Heart right ventricle (tissue), 16 donors: ENCODE data around the gene FAM222B. TPM values are rescaled to one million over a fixed set of nuclear protein-coding genes. Genes with fewer than 3 reads are reported as not detected.

Experiments
- ATAC-seq, 8 donors: fragments of 200-7000 bp; cut with Tn5 transposase; one replicate each; pipeline ENCODE4 v1.9.1; 2020; ENCODE audit warnings: mild to moderate bottlenecking in 8 of 8, moderate library complexity in 8 of 8, moderate number of reproducible peaks in 1 of 8
- DNase-seq, 2 donors: peaks; one replicate each; pipeline ENCODE4 v3.0.0-alpha.2; 2020
- H3K27ac ChIP-seq, 10 donors: fragments of 200-600 bp; sonication (generic) in 2 of 10; one replicate each; pipeline versions ENCODE4 v1.5.0 to v1.8.0; 2020 to 2022; ENCODE audit warnings: mild to moderate bottlenecking in 3 of 10
- H3K27me3 ChIP-seq, 7 donors: fragments of 200-600 bp; one replicate each; pipeline ENCODE4 v1.8.0; 2021 to 2022; ENCODE audit warnings: mild to moderate bottlenecking in 2 of 7
- H3K36me3 ChIP-seq, 9 donors: fragments of 200-600 bp; sonication (generic) in 1 of 9; one replicate each; pipeline versions ENCODE4 v1.5.0 to v1.8.0; 2020 to 2022; ENCODE audit warnings: mild to moderate bottlenecking in 2 of 9
- H3K4me1 ChIP-seq, 9 donors: fragments of 200-600 bp; sonication (generic) in 1 of 9; one replicate each; pipeline versions ENCODE4 v1.5.0 to v1.8.0; 2020 to 2022; ENCODE audit warnings: mild to moderate bottlenecking in 4 of 9
- H3K4me3 ChIP-seq, 10 donors: fragments of 200-600 bp; sonication (generic) in 2 of 10; one replicate each; pipeline versions ENCODE4 v1.5.0 to v1.8.0; 2020 to 2022; ENCODE audit warnings: mild to moderate bottlenecking in 7 of 10, moderate library complexity in 2 of 10
- H3K9me3 ChIP-seq, 11 donors: fragments of 200-600 bp in 10 of 11; sonication (generic) in 2 of 11; one replicate each; pipeline versions ENCODE4 v1.5.0 to v1.8.0; 2013 to 2022; ENCODE audit warnings: mild to moderate bottlenecking in 2 of 11, control low read depth in 1 of 11, moderate library complexity in 1 of 11
- WGBS, 2 donors: extraction: QIAGEN DNeasy Blood & Tissue Kit; methylation state at CpG; one replicate each; pipeline ENCODE4 v1.1.7; 2013; ENCODE audit warnings: inconsistent platforms in 1 of 2; 5-methylcytosine and 5-hydroxymethylcytosine counted together
- intact Hi-C, 10 donors: fragments of 100-400 bp; cut with DNase I; formaldehyde crosslinking; loops; one replicate each; pipeline versions ENCODE4 v1.11.1 to v1.14.2; 2022
- polyA plus RNA-seq, 2 donors: library from polyadenylated mRNA; stranded (reverse); fragments of 200-250 nt; gene quantifications; one replicate each; pipeline ENCODE4 v1.2.3, GENCODE V29; 2013
- total RNA-seq, 10 donors: library from RNA; stranded (reverse); fragmentation: NEBNext Ultra II Directional in 3 of 10; extraction: Animal tissue kit (Norgen Biotek cat#: 25700) in 3 of 10; gene quantifications; one replicate each; pipeline versions ENCODE4 v1.2.1 to v1.2.4, GENCODE V29; 2021 to 2023
- TF ChIP-seq, protein P1 (sequence below), 9 donors: fragments of 200-600 bp; sonication (generic) in 2 of 9; IDR thresholded peaks; one replicate each; pipeline versions ENCODE4 v1.5.0 to v1.8.0; 2021 to 2022; ENCODE audit warnings: antibody characterized with exemption in 9 of 9, mild to moderate bottlenecking in 5 of 9, moderate library complexity in 1 of 9
- donor health status: Arrhythmogenic right ventricular cardiomyopathy.
- donor health status: ischemic (EF 13 %, LVEDD 7.1; RV severe dilation, severe dysfunction).
- donor health status: healthy with polysubstance abuse.
- donor health status: DM: no; HTN: yes; CAD: no.
- donor health status: DM: no; HTN: no; CAD: no.
- donor health status: ischemic (EF 25% LVEDD 6.9; RV normal size, moderate dysfunction).
- donor health status: ischemic (EF 25% LVEDD 5.7; RV mildly dilated, moderate dysfunction).
- donor health status: healthy.
- donor health status: DM: yes; HTN: yes; CAD: no.
- donor health status: Ischemic cardiomyopathy.
- donor health status: ischemic (EF 35%, LVEDD 5.7; RV mildly dilated, moderate dysfunction).
- donor health status: nonischemic (EF 11% LVEDD 7.7; RV severe dilation, severe dysfunction).
- donor health status: DM: yes; HTN: yes; CAD: no.
- donor health status: PGD.
- donor health status: ischemic (EF 29% LVEDD 5.4; RV normal size, mild dysfunction).
- donor health status: nonischemic (EF 23%, LVEDD 6.1; RV moderate dilation, normal function).

FAM222B gene
- total and polyA plus RNA-seq, 12 donors = 8.7 to 19.4 (median 15.3) TPM

- TF ChIP-seq, protein P1, sequence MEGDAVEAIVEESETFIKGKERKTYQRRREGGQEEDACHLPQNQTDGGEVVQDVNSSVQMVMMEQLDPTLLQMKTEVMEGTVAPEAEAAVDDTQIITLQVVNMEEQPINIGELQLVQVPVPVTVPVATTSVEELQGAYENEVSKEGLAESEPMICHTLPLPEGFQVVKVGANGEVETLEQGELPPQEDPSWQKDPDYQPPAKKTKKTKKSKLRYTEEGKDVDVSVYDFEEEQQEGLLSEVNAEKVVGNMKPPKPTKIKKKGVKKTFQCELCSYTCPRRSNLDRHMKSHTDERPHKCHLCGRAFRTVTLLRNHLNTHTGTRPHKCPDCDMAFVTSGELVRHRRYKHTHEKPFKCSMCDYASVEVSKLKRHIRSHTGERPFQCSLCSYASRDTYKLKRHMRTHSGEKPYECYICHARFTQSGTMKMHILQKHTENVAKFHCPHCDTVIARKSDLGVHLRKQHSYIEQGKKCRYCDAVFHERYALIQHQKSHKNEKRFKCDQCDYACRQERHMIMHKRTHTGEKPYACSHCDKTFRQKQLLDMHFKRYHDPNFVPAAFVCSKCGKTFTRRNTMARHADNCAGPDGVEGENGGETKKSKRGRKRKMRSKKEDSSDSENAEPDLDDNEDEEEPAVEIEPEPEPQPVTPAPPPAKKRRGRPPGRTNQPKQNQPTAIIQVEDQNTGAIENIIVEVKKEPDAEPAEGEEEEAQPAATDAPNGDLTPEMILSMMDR (IDR thresholded peaks at IDR 0.05) = no peak
- WGBS, 2 donors = 84 to 88% methylated on average over 3 of the region's 3 CpGs
- peaks cover 0 to 19% (median 13%) of the 10 kb centered on the region in 9 donors for H3K4me1 ChIP-seq
- ATAC-seq = no peak
- no peak for DNase-seq
- intact Hi-C loops = no loop called here
- H3K36me3 ChIP-seq = peaks cover 0 to 12% (median 0%) of the 10 kb centered on the region in 9 donors
- H3K9me3 ChIP-seq = no peaks in the 10 kb centered on the region
- no peak overlapping the region for H3K27ac ChIP-seq
- H3K4me3 ChIP-seq = no peak overlapping the region
- no peaks in the 10 kb centered on the region for H3K27me3 ChIP-seq
These were observed 68.4 kb downstream of the FAM222B start for GRCh38 chr17:28774206-28774605.

DNA sequence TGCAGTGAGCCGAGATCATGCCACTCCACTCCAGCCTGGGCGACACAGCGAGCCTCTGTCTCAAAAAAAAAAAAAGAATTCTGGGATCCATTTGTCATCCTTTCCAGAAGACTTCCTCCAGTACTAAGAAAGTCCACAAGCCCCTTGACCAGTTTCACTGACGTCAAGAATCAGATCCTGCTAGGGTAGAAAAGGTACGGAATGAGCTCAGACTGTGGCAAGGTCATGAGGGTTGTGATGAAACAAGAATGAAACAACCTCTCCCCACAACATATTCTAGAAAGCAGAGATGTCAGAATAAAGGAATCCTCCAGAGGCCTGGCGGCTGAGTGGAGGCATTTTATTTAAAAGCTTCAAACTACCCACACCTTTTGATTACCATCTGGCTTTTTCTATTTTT, 68.9 kb downstream of the FAM222B start:
- H3K4me3 ChIP-seq = no peak overlapping the region
- H3K27me3 ChIP-seq = no peaks in the 10 kb centered on the region
- H3K4me1 ChIP-seq = peaks cover 0 to 19% (median 13%) of the 10 kb centered on the region in 9 donors
- peaks cover 0 to 12% (median 0%) of the 10 kb centered on the region in 9 donors for H3K36me3 ChIP-seq
- ATAC-seq (no peak), DNase-seq (no peak)
- H3K9me3 ChIP-seq = no peaks in the 10 kb centered on the region
- intact Hi-C loops = no loop called here
- WGBS, 2 donors = 93 to 94% methylated on average over 6 of the region's 6 CpGs
- TF ChIP-seq, protein P1 (IDR thresholded peaks at IDR 0.05) = no peak
- no peak overlapping the region for H3K27ac ChIP-seq

DNA sequence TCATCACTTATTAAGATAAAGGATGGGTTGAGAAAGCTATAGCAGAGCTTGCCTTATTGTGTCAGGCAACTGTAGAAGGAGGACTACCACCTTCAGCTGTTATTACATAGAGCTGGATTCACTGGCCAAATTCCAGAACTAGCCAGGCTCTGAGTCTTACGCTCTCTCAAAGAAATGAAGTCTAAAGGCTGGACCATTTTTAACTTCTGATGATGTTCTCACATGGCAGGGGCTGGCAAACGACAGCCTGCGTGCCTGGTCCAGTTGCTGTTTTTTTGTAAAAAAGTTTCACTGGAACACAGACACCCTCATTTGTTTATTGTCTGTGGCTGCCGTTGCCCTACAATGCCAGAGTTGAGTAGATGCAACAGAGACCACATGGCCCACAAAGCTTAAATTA, 77.6 kb downstream of the FAM222B start:
- ATAC-seq = no peak
- peaks cover 2 to 29% (median 26%) of the 10 kb centered on the region in 9 donors for H3K4me1 ChIP-seq
- no peaks in the 10 kb centered on the region for H3K9me3 ChIP-seq
- intact Hi-C loops = loop anchor here in 8 of 10 donors (5.0 to 10.0 kb wide), 8 partner anchors 50 to 150 kb away; partner anchors contain the start of genes FAM222B (in 3 of the 8), DHRS13 (in 1 of the 8), ERAL1 (in 1 of the 8) and FLOT2 (in 1 of the 8)
- H3K27me3 ChIP-seq = no peaks in the 10 kb centered on the region
- 86 to 87% methylated on average over 4 of the region's 4 CpGs for WGBS, 2 donors
- no peak overlapping the region for H3K4me3 ChIP-seq
- H3K27ac ChIP-seq = no peak overlapping the region
- H3K36me3 ChIP-seq = peaks cover 0 to 39% (median 0%) of the 10 kb centered on the region in 9 donors
- DNase-seq = no peak
- TF ChIP-seq, protein P1 (IDR thresholded peaks at IDR 0.05) = no peak

GRCh38 chr17:28763804-28764266, 78.8 kb downstream of the FAM222B start:
- 67 to 70% methylated on average over 5 of the region's 5 CpGs for WGBS, 2 donors
- Histone ChIP-seq H3K9me3 (no peaks in the 10 kb centered on the region), H3K27me3 (no peaks in the 10 kb centered on the region), H3K4me1 (peaks cover 2 to 29% (median 26%) of the 10 kb centered on the region in 9 donors), H3K36me3 (peaks cover 0 to 51% (median 0%) of the 10 kb centered on the region in 9 donors), H3K4me3 (no peak overlapping the region), H3K27ac (no peak overlapping the region)
- ATAC-seq (peak in 6 of 8 donors; percentile 25 to 59 (median 37)), DNase-seq (peak in 1 of 2 donors; percentile 83)
- TF ChIP-seq, protein P1 (IDR thresholded peaks at IDR 0.05) = peak; percentile 77 to 94 (median 91)
- intact Hi-C loops = loop anchor here (2.0 to 10.0 kb wide), 14 partner anchors 37 to 153 kb away; partner anchors contain the start of genes FAM222B (in 4 of the 10), DHRS13 (in 3 of the 10), FLOT2 (in 3 of the 10) and ERAL1 (in 1 of the 10)
